ENCODE results near the gene EPB41L5.

- TF ChIP-seq POLR2A (IDR thresholded peaks at IDR 0.05; ENCODE audit: low read depth, low read length): no peak
- no peak for TF ChIP-seq POLR2AphosphoS5 (IDR thresholded peaks at IDR 0.05; ENCODE audit: low read depth, low read length)
Measured at GRCh38 chr2:119983108-119983507, 29.8 kb upstream of the EPB41L5 start.
